HG02840 (cell line): ENCODE measurements around the gene RAP1GAP2.
"Not testable (repeated sequence)": the region's sequence is repeated elsewhere in the genome, so short reads cannot be mapped to it uniquely, and the experiment has no call there.

ENCODE experiments used
- ATAC-seq: cut with Tn5 transposase; IDR thresholded peaks from one replicate; pipeline ENCODE4 v1.9.1; 2021; ENCODE audit warnings: mild to moderate bottlenecking, moderate library complexity, moderate number of reproducible peaks; ENCODE audit not compliant: unreplicated experiment, low FRiP score

The RAP1GAP2 gene

DNA sequence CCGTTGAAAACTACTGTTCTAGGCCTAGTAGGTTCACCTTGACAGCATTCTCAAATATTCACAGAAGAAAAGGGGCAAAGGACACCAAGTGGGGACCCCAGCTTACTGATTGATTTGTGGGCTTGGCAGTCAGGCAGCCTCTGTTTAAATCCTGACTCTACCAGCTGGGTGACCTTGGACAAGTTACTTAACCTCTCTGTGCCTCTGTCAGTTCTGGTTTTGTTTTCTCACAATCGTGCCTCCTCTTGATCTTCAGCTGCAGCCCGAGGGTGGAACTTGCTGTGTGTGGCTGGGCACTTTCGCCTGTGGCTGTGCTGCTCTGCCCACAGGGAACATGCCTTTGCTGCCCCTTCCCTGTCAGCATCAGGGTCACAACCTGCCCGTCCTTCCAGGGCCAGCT is 17.8 kb downstream of the RAP1GAP2 start:
- ATAC-seq = no peak

DNA sequence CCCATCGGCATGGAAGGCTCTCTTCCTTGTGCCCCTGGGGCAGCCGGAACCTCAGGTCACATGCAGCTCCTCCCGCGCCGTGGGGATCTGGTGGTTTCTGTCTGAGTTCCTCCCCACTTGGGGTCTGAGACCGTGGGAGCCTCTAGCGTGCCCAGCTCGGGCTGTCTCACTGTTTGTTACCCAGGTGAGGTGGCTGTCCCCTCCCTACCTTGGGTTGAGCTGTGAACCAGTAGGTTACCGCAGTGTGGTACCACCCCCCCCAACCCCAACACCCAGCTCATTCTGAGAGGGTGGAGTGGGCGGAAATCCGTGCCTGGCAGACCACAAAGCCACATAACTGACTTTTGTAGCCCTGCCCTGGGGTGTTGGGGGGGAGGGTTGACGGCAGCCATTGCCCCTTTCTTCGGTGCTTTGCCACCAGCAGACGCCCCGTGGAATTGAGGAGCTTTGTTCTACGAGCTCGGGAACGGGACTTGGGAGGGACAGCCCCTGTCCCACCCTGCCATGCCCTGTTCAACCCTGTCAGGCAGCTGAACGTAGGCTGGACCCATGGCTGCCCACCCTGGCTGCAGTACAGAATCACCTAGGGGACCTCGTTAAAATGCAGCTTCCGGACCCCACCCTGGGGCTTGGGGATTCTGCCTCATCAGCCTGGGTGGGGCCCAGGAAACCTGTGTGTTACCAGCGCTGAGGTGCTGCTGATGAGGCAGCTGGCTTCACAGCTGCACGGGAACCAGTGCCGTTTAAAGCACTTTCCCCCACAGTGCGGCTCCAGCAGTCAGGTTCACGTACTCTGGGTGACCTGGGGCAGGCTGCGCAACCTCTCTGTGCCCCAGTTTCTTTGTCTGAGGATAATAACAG is 18.5 kb downstream of the RAP1GAP2 start:
- ATAC-seq = no peak

DNA sequence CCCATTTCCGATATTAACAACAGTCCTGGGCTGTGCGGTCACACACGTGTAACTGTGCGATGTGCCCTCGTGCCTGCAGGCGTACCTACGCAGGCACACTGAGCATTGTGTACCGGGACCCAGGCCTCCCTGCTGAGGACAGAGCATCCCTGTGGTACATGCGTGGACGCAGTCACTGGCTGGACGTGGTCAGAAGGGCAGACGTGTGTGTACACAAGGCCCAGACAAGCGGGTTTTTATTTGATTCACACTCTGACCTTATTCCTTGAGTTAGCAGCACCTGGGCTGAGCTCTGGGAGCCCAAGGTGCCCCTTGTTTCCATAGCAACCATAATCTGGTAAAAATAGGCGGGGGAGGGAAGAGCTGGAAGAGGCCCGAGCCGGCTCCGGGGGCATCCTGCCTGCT is 19.5 kb downstream of the RAP1GAP2 start:
- no peak for ATAC-seq

DNA sequence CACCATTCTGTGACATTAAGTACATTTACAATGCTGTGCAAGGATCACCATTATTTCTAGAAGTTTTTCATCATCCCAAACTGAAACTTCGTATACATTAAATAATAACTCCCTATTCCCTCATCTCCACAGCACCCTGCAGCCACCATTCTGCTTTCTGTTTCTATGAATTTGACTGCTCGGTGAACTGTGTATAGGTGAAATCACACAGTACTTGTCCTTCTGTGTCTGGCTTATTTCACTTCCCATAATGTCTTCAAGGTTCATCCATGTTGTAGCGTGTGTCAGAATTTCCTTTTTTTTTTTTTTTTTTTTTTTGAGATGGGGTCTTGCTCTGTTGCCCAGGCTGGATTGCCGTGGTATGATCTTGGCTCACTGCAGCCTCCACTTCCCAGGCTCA is 20.4 kb downstream of the RAP1GAP2 start:
- no peak for ATAC-seq

DNA sequence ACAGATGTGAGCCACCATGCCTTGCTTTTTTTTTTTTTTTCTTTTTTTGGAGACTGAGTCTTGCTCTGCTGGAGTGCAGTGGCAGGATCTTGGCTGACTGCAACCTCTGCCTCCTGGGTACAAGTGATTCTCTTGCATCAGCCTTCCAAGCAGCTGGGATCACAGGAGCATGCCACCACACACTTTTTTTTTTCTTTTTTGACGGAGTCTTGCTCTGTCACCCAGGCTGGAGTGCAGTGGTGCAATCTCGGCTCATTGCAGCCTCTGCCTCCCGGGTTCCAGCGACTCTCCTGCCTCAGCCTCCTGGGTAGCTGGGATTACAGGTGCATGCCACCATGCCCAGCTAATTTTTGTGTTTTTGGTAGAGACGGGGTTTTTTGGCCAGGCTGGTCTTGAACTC is 23.1 kb downstream of the RAP1GAP2 start:
- not testable (repeated sequence) for ATAC-seq

DNA sequence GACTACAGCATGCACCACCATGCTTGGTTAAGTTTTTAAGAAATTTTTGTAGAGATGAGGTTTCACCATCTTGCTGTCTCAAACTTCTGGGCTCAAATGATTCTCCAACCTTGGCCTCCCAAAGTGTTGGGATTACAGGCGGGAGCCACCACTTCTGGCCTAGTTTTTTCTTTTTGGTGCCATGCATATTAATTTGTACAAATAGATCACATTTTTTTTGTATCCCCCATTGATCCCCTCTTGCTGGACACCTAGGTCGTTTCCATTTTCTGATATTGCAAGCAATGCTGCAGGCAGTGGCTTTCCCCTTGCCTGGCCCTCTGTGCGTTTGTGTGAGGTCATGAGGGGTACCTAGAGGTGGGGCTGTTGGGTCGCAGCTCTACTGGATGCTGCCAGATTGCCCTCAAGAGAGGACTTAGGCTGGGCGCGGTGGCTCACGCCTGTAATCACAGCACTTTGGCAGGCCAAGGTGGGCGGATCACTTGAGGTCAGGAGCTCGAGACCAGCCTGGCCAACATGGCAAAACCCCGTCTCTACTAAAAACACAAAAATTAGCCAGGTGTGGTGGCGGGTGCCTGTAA is 23.8 kb downstream of the RAP1GAP2 start:
- no peak for ATAC-seq

DNA sequence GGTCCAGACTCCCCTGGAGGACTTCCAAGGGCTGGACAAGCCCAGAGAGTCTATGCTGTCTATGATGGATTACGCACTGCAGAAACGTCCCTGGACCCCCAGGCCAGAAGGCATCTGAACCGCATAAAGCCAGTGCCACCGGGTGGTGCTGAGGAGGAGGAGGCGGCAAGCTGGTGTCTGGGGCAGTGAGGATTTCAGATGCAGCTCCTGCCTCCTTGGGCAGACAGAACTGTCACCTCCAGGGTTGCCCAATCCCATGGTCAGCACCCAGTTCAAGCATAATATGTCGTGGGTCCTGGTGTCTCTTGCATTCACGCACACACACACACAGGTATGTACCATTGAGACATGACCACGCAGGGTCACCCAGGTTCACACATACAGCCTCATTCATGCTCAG is 25.6 kb downstream of the RAP1GAP2 start:
- no peak for ATAC-seq

DNA sequence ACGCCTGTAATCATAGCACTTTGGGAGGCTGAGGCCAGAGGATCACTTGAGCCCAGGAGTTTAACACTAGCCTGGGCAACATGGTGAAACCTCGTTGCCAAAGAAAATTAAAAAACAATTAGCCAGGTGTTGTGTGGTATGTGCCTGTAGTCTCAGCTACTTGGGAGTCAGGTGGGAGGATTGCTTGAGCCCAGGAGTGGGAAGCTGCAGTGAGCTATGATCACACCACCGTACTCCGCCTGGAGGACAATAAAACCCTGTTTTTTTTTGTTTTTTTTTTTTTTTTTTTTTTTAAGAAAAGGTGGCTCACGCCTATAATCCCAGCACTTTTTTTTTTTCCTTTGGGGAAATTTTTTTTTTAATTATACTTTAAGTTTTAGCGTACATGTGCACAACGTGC is 26.1 kb downstream of the RAP1GAP2 start:
- ATAC-seq = no peak

DNA sequence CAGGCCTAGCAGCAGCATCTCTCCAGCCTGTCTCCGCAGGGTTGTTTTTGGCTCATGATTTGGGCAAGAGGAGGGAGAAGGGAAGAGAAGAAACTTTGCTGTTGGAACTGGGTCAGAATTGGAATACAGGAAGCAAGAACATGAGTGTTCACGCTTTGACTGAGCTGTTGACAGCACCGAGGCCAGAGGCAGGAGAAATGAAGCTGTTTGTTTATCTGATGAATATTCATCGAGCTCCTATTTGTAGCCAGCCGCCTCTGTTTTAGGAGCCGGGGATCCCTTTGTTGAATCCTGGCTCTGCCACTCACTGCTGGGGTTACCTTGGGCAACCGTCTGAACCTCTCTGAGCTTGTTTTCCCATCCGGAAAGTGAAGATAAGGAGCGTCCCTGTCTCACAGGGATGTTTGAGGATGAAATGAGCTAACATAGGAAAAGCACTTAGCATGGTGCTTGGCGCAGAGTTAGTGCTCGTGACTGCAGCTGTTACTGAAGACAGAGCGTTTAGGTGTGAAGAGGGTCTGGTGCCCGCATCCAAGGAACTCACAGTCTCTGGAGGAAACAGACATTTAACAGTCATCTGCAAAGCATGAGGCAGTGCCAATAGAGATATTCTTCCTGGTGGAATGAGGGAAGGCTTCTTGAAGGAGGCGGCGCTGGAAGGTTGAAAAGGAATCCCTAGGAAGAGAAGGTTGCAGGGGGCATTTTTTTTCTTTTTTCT is 29.2 kb downstream of the RAP1GAP2 start:
- ATAC-seq = no peak

DNA sequence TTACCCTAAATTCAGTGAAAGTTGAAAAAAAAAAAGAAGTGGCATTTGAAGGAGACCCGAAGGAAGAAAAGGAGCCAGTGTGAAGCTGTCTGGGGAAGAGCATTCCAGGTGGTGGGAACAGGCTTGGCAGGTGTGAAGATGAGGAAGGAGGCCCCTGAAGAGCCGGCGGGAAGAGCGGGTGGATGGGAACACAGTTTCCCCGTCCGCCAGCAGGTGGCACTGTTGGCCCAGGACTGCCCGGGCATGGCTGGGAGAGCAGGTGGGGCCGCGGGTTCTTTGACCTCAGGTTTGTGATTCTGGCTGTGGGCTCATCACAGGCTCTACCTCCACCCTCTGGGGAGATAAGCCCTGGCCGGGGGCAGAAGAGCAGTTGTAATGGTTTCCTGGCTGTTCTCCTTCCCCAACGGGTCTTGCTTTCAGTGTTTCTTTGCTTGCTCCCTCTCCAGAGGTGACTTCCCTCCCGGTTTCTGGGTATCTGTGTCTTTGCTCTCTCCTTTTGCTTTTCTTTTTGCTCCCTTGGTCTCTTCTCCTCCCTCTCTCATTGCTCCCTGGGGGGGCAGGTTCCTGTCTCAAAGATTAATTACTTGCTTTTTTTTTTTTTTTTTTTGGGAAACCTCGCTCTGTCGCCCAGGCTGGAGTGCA is 32.3 kb downstream of the RAP1GAP2 start:
- ATAC-seq = no peak

DNA sequence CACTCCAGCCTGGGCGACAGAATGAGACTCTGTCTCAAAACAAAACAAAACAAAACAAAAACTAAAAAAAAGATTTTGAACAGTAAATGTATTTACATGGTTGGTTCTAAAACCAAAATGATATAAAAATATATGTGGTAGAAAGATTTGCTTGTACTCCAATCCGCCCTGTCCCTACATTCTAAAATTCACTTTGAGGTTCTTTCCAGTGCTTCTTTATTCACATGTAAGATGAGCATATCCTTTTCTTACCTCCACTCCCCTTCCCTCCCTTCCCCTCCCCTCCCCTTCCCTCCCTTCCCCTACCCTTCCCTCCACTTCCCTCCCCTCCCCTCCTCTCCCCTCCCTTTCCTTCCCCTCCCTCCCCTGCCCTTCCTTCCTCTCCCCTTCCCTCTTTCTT is 34.4 kb downstream of the RAP1GAP2 start:
- no peak for ATAC-seq

DNA sequence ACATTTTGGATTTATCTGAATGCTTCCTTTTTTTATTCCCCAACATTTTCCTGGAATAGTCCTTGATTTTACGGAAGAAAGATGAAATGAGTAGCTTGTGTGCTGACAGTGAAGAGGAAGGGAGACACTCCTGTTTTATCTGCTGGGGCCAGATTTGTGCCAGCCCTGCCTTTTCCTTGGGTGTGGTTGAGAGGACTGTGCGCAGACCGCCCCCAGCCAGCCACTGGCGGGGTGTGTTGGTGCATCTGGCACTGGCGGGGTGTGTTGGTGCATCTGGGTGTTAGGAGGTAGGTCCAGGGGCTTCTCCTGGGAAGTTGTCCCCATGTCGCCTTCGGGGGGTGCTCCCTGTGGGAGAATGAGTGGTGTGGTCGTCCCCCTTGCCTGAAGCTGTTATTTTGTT is 39.5 kb downstream of the RAP1GAP2 start:
- ATAC-seq = no peak

DNA sequence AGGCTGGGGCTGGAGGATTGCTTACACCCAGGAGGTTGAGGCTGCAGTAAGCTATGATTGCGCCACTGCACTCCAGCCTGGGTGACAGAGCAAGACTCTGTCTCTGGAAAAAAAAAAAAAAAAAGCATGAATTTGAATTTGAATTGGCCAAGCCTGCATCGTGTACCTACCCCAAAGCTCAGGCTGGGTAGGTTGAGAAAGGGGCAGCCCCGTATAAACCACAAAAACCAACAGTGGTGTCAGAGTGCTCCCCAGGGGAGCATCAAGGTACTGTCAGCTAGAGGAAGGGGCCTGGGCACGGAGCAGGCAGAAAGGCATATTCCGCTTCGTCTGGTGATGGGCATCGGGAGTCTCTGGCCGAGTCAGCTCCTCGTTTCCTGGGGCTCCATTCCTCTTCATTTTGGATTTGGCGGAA is 40.9 kb downstream of the RAP1GAP2 start:
- no peak for ATAC-seq

DNA sequence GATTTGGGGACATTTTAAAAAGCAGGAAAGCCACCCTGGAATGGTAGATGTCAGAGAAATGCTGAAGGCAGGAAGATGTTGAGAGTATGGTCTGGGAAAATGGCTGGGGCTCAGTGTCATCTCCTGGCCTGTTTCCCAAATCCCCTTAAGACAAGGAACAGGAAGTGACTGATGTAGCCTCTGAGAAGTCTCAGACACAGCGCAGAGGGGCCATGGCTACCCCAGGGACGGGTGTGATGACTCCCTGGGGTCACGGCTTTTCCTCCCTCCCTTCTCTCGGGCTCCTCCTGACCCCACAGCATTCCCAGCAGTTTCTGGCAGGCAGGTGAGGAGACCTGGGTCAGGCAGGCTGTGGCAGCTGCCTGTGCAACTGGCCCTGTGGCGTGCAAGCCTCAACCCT is 45.4 kb downstream of the RAP1GAP2 start:
- ATAC-seq = no peak

DNA sequence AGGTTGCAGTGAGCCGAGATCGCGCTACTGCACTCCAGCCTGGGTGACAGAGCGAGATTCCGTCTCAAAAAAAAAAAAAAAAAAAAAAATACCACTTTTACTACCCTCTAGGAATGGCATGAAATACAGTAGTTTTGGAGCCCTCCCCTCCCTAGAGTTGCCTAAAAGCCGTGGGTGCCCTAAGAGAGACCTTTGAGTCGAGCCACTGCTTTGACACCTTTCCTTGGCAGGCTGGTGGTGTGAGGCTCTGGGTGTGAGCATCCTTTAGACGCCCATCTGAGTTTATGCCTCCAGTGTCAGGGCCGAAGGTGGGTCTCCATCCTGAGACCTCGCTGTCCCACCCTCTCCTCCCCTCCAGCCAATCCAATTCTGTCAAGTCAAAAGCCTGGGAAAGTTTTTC is 46.2 kb downstream of the RAP1GAP2 start:
- ATAC-seq = no peak

DNA sequence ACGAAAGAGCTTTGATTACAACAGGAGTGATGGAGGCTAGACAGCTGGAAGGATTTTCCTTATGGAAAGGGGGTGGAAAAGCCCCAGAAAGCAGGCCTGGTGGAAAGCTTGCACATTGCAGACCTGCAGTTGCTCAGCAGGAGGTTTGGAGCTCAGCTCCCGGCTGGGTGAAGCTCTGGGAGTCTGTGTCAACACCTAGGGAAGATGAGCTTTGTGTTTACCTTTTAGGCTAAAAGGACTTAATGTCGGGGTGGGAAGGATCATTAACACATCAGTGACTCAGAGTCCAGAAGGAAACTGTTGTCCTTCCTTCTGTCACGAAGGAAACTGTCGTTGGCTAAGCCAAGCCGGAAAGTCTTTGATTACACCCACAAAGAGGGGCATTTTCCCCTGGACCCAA is 48.2 kb downstream of the RAP1GAP2 start:
- ATAC-seq = no peak

DNA sequence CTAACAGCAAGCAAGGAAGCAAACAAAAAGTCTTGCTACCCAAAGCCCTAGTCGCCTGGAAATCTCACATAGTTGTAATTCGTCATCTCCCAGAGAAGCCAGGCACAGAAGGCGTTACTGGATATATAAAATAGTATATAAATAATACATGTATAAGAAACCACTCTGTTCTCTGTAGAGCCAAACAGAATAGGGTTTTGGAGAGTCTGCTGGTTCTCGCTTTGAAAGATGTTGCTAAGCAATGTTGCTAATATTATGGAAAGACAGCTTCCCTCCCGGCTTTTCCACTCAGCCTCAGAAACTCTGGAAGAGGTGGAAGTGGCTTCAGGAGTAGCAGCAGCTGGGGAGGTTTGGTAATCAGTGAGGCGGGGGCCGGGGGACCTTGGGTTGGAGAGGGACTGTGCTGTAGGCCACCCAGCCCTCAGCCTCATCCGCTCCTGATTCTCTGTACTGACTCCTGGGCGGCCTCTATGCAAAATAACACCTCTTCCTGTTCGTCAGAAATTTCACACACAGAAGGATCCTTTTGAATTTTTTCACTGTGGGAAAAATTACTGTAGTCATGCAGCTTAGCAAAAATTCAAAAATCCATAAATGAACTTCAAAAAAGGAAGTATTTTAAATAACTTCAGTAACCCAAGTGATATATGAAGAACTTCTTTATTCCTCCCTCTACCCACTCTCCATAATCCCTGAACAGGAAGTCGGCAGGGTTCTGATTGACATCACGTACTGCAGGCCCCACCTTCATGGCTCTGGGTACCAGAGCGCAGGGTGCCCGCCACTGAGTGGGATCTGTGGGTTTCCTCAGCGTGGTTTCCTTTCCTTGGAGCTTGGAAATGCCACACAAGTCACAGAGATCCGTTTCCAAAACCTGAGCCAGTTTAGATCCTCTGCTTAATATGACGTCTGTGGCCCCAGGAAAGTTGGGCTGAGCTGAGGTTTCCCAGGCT is 51.4 kb downstream of the RAP1GAP2 start:
- ATAC-seq = no peak

DNA sequence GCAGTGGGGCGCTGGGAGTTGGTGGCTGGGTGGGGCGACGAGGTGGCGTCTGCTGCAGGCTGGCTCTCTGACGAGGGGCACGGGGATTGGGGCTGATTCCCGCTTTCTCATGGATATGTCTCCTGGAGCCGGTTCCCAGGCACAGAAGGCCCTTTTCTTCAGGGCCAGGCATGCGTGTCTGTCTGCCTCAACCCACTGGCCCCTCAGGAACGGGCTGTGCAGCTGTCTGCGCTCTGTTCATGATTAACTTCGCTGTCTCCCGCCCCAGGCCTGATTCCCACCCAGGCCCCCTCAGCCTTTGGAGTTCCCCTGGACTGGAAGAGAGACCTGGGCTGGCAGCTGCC is 53.1 kb downstream of the RAP1GAP2 start:
- ATAC-seq = no peak

DNA sequence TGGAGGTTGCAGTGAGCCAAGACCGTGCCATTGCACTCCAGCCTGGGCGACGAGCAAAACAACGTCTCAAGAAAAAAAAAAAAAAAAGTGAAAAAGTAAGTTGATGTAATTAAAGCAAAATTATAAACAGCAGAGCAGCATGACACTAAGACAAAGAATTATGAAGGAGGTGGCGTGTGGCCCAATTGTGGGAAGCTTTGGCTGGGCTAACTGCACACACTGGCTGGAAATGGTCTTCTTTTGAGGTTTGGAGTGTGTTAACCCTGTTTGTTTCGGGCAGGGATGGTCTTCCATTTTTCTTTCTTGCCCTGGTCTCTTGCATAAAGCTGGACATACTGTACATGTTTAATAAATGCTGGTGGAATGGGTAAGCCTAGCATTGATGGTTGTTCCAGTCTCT is 54.8 kb downstream of the RAP1GAP2 start:
- no peak for ATAC-seq

DNA sequence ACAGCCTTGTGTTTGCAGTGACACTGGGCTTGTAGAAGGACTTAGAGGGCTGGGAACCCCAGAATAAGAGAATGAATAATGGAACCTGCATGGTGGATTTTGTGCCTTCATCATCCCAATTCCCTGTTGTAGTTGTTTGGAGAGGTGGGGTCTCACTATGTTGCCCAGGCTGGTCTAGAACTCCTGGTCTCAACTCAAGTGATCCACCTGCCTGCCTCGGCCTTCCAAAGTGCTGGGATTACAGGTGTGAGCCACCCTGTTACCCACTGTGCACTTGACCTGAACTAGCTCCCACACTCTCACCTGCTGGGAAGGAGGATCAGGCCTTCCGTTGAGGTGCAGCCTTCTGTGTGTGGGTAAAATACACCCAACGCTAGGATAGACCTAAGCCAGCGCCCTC is 55.4 kb downstream of the RAP1GAP2 start:
- no peak for ATAC-seq
